VCaP (cell line): Measurements from ENCODE around the gene MIPEP.

ENCODE experiments used
- H3K27ac ChIP-seq: fragments of 450-650 bp; 2 replicates; pipeline ENCODE4 v1.5.1; 2017
- CTCF ChIP-seq: fragments of 450-650 bp; conservative IDR thresholded peaks from 2 replicates; pipeline ENCODE4 v1.5.1; 2017; ENCODE audit warnings: mild to moderate bottlenecking, moderate library complexity

Gene MIPEP

GRCh38 chr13:23813635-23814034 lies 75.6 kb downstream of the MIPEP start:
- no peak for TF ChIP-seq CTCF
- H3K27ac ChIP-seq, result no peak overlapping the region

GRCh38 chr13:23811366-23812062 lies 77.7 kb downstream of the MIPEP start:
- H3K27ac ChIP-seq, result no peak overlapping the region
- TF ChIP-seq CTCF, result no peak

- no peak for TF ChIP-seq CTCF
- no peak overlapping the region for H3K27ac ChIP-seq
These were observed 78.4 kb downstream of the MIPEP start for GRCh38 chr13:23810685-23811240.

- no peak overlapping the region for H3K27ac ChIP-seq
- TF ChIP-seq CTCF, result no peak
These were observed 80.4 kb downstream of the MIPEP start for GRCh38 chr13:23808803-23809202.

- no peak overlapping the region for H3K27ac ChIP-seq
These were observed 82.2 kb downstream of the MIPEP start for GRCh38 chr13:23806874-23807526.

GRCh38 chr13:23805821-23806220 lies 83.4 kb downstream of the MIPEP start:
- no peak overlapping the region for H3K27ac ChIP-seq
- no peak for TF ChIP-seq CTCF

More at GRCh38 chr13:23806874-23807526, 82.2 kb downstream of the MIPEP start:
- no peak for TF ChIP-seq CTCF

GRCh38 chr13:23805122-23805521 lies 84.1 kb downstream of the MIPEP start:
- H3K27ac ChIP-seq, result no peak overlapping the region
- no peak for TF ChIP-seq CTCF
